ENCODE data around the gene HOXC5.
A peak's percentile ranks its signal among the peaks of the same experiment; 100 is the strongest.

The HOXC5 gene

GRCh38 chr12:53996240-53997203, 36.3 kb upstream of the HOXC5 start:
- no peak for DNase-seq

- no peak for DNase-seq
Measured at GRCh38 chr12:53997204-53998109, 35.4 kb upstream of the HOXC5 start.

- DNase-seq = no peak
Measured at GRCh38 chr12:53998110-53998899, 34.5 kb upstream of the HOXC5 start.

GRCh38 chr12:53998900-53999236, 34.0 kb upstream of the HOXC5 start:
- no peak for DNase-seq

GRCh38 chr12:53999559-54000115, 33.2 kb upstream of the HOXC5 start:
- no peak for DNase-seq

GRCh38 chr12:54000116-54001114, 32.4 kb upstream of the HOXC5 start, which contains the start of gene HOXC9:
HOXC9 (plus strand) TSS chr12:54000161; CDS start chr12:54000189, 28 bp downstream.
- DNase-seq = no peak

- no peak for DNase-seq
Measured at GRCh38 chr12:54001283-54002187, 31.3 kb upstream of the HOXC5 start.

- DNase-seq = no peak
Measured at GRCh38 chr12:54002278-54002914, 30.5 kb upstream of the HOXC5 start.

- DNase-seq = no peak
Measured at GRCh38 chr12:54002915-54003389, 29.9 kb upstream of the HOXC5 start.

GRCh38 chr12:54003625-54004024, 29.2 kb upstream of the HOXC5 start:
- DNase-seq = no peak

GRCh38 chr12:54004063-54004840, 28.6 kb upstream of the HOXC5 start:
- no peak for DNase-seq

GRCh38 chr12:54004841-54005530, 27.9 kb upstream of the HOXC5 start:
- no peak for DNase-seq

- no peak for DNase-seq
Measured at GRCh38 chr12:54005531-54005852, 27.4 kb upstream of the HOXC5 start.

GRCh38 chr12:54005853-54006558, 26.8 kb upstream of the HOXC5 start:
- DNase-seq = peak; percentile 85

- no peak for DNase-seq
Measured at GRCh38 chr12:54006559-54007220, 26.2 kb upstream of the HOXC5 start.

GRCh38 chr12:54007538-54008259, 25.2 kb upstream of the HOXC5 start:
- no peak for DNase-seq
